ENCODE results near the gene SPAG16. TPM values are rescaled to one million over a fixed set of nuclear protein-coding genes. Genes with fewer than 3 reads are reported as not detected.

SPAG16 gene
- total RNA-seq, 1 experiment from 2014 or later, result 0.30 TPM

- Histone ChIP-seq H3K4me1 (ENCODE audit: control insufficient read depth in 1 of 2, insufficient read depth in 2 of 2, low read length in 2 of 2) (no peaks in the 10 kb centered on the region), H3K9ac (ENCODE audit: low read length) (no peak overlapping the region), H3K9me2 (ENCODE audit: insufficient read depth) (no peaks in the 10 kb centered on the region), H3K27me3 (ENCODE audit: insufficient read depth, low read length) (no peaks in the 10 kb centered on the region), H3K36me3 (ENCODE audit: control insufficient read depth in 1 of 2, insufficient read depth in 2 of 2, low read length in 2 of 2) (no peaks in the 10 kb centered on the region), H3K27ac (ENCODE audit: low read depth, low read length) (no peak overlapping the region), H3K79me2 (ENCODE audit: insufficient read depth, low read length) (no peaks in the 10 kb centered on the region), H3K4me3 (replicated peaks in 1 of 2; ENCODE audit: low read depth in 1 of 2, low read length in 2 of 2) (no peak overlapping the region), H2AFZ (ENCODE audit: low read depth, low read length, poor library complexity, severe bottlenecking) (no peak overlapping the region), H3K4me2 (ENCODE audit: low read length) (no peak overlapping the region), H3K9me3 (ENCODE audit: control insufficient read depth in 1 of 2, insufficient read depth in 1 of 2, low read depth in 1 of 2, low read length in 2 of 2) (no peaks in the 10 kb centered on the region), H4K20me1 (ENCODE audit: insufficient read depth) (no peaks in the 10 kb centered on the region)
- ChIA-PET RAD21 (ENCODE audit: low non-redundant PET in 1 of 2, low total read pairs in 2 of 2, uncharacterized antibody in 2 of 2, unreplicated experiment in 2 of 2) (no interaction called here), CTCF (no interaction called here), POLR2A (no interaction called here)
- no peak for TF ChIP-seq EZH2 (IDR thresholded peaks at IDR 0.05)
- no peak for TF ChIP-seq POLR2AphosphoS5 (IDR thresholded peaks at IDR 0.05; ENCODE audit: low read depth, low read length)
- no peak for TF ChIP-seq SIN3A (IDR thresholded peaks at IDR 0.05; ENCODE audit: low read depth)
- no peak for TF ChIP-seq MAX (IDR thresholded peaks at IDR 0.05)
- TF ChIP-seq JUND (IDR thresholded peaks at IDR 0.05), result no peak
- TF ChIP-seq CEBPB (IDR thresholded peaks at IDR 0.05; ENCODE audit: low read depth), result no peak
- intact Hi-C loops (cut with micrococcal nuclease), result no loop called here
- DNase-seq (ENCODE audit: low read depth, low spot score), result no peak
- ATAC-seq, result no peak
- no TSS peak for BruUV-seq (replicated peaks)
Observed at GRCh38 chr2:213566846-213567245, 282.6 kb downstream of the SPAG16 start.

GRCh38 chr2:213609570-213610170 is 325.4 kb downstream of the SPAG16 start:
- no peaks in the 10 kb centered on the region for H3K27me3 ChIP-seq (ENCODE audit: insufficient read depth, low read length)
- no peak for ATAC-seq
- no peaks in the 10 kb centered on the region for H3K4me1 ChIP-seq (ENCODE audit: control insufficient read depth in 1 of 2, insufficient read depth in 2 of 2, low read length in 2 of 2)
- no peaks in the 10 kb centered on the region for H3K79me2 ChIP-seq (ENCODE audit: insufficient read depth, low read length)
- H3K4me3 ChIP-seq (replicated peaks in 1 of 2; ENCODE audit: low read depth in 1 of 2, low read length in 2 of 2), result no peak overlapping the region
- no peaks in the 10 kb centered on the region for H3K36me3 ChIP-seq (ENCODE audit: control insufficient read depth in 1 of 2, insufficient read depth in 2 of 2, low read length in 2 of 2)
- H4K20me1 ChIP-seq (ENCODE audit: insufficient read depth), result no peaks in the 10 kb centered on the region
- TF ChIP-seq CEBPB (IDR thresholded peaks at IDR 0.05; ENCODE audit: low read depth) (no peak), CBX3 (IDR thresholded peaks at IDR 0.05; ENCODE audit: low read depth) (no peak), SIN3A (IDR thresholded peaks at IDR 0.05; ENCODE audit: low read depth) (no peak), MAX (IDR thresholded peaks at IDR 0.05) (no peak), POLR2A (IDR thresholded peaks at IDR 0.05; ENCODE audit: borderline replicate concordance, extremely low read depth, insufficient read depth, insufficient read length) (no peak), EGR1 (IDR thresholded peaks at IDR 0.05; ENCODE audit: low read depth) (no peak)
- POLR2A ChIA-PET, result no interaction called here
- CTCF ChIA-PET, result no interaction called here
- H3K27ac ChIP-seq (ENCODE audit: low read depth, low read length), result no peak overlapping the region
- DNase-seq (ENCODE audit: low read depth, low spot score), result no peak
- BruUV-seq (replicated peaks), result no TSS peak
- RAD21 ChIA-PET (ENCODE audit: low non-redundant PET in 1 of 2, low total read pairs in 2 of 2, uncharacterized antibody in 2 of 2, unreplicated experiment in 2 of 2), result no interaction called here
- no peak overlapping the region for H3K4me2 ChIP-seq (ENCODE audit: low read length)
- no peak overlapping the region for H3K9ac ChIP-seq (ENCODE audit: low read length)
- intact Hi-C loops (cut with micrococcal nuclease), result no loop called here
- no peaks in the 10 kb centered on the region for H3K9me3 ChIP-seq (ENCODE audit: control insufficient read depth in 1 of 2, insufficient read depth in 1 of 2, low read depth in 1 of 2, low read length in 2 of 2)
- no peaks in the 10 kb centered on the region for H3K9me2 ChIP-seq (ENCODE audit: insufficient read depth)
- no peak overlapping the region for H2AFZ ChIP-seq (ENCODE audit: low read depth, low read length, poor library complexity, severe bottlenecking)
